ENCODE data around the gene MYMX.
A peak's percentile ranks its signal among the peaks of the same experiment; 100 is the strongest.
"Not testable (repeated sequence)": the region's sequence is repeated elsewhere in the genome, so short reads cannot be mapped to it uniquely, and the experiment has no call there.

MYMX gene

GRCh38 chr6:44216677-44217331 lies at the start of gene MYMX:
TSS of gene MYMX (plus strand) at chr6:44216926. CDS start at chr6:44217472, 546 bp downstream.
- DNase-seq (ENCODE audit: low read depth in 3 of 3, low spot score in 1 of 3): no peak

GRCh38 chr6:44167567-44167966 lies 49.2 kb upstream of the MYMX start:
- no peak for DNase-seq (ENCODE audit: low read depth in 3 of 3, low spot score in 1 of 3)

GRCh38 chr6:44169154-44169553 lies 47.6 kb upstream of the MYMX start:
- no peak for DNase-seq (ENCODE audit: low read depth in 3 of 3, low spot score in 1 of 3)

- no peak for DNase-seq (ENCODE audit: low read depth in 3 of 3, low spot score in 1 of 3)
These were observed 46.7 kb upstream of the MYMX start for GRCh38 chr6:44169886-44170570.

- no peak for DNase-seq (ENCODE audit: low read depth in 3 of 3, low spot score in 1 of 3)
These were observed 44.7 kb upstream of the MYMX start for GRCh38 chr6:44171899-44172546.

- DNase-seq (ENCODE audit: low read depth in 3 of 3, low spot score in 1 of 3): peak; percentile 40 to 68 (median 50)
These were observed 43.8 kb upstream of the MYMX start for GRCh38 chr6:44172731-44173500.

- no peak for DNase-seq (ENCODE audit: low read depth in 3 of 3, low spot score in 1 of 3)
These were observed 40.5 kb upstream of the MYMX start for GRCh38 chr6:44176130-44176761.

- DNase-seq (ENCODE audit: low read depth in 3 of 3, low spot score in 1 of 3): no peak
These were observed 39.8 kb upstream of the MYMX start for GRCh38 chr6:44176762-44177509.

- DNase-seq (ENCODE audit: low read depth in 3 of 3, low spot score in 1 of 3): no peak
These were observed 38.9 kb upstream of the MYMX start for GRCh38 chr6:44177691-44178423.

GRCh38 chr6:44178424-44179071 lies 38.2 kb upstream of the MYMX start:
- no peak for DNase-seq (ENCODE audit: low read depth in 3 of 3, low spot score in 1 of 3)

- DNase-seq (ENCODE audit: low read depth in 3 of 3, low spot score in 1 of 3): no peak
These were observed 37.6 kb upstream of the MYMX start for GRCh38 chr6:44179072-44179536.

GRCh38 chr6:44179648-44180047 lies 37.1 kb upstream of the MYMX start:
- DNase-seq (ENCODE audit: low read depth in 3 of 3, low spot score in 1 of 3): no peak

GRCh38 chr6:44180406-44180805 lies 36.3 kb upstream of the MYMX start:
- no peak for DNase-seq (ENCODE audit: low read depth in 3 of 3, low spot score in 1 of 3)

- DNase-seq (ENCODE audit: low read depth in 3 of 3, low spot score in 1 of 3): no peak
These were observed 35.8 kb upstream of the MYMX start for GRCh38 chr6:44180886-44181285.

GRCh38 chr6:44181784-44182183 lies 34.9 kb upstream of the MYMX start:
- DNase-seq (ENCODE audit: low read depth in 3 of 3, low spot score in 1 of 3): not testable (repeated sequence)

- no peak for DNase-seq (ENCODE audit: low read depth in 3 of 3, low spot score in 1 of 3)
These were observed 33.8 kb upstream of the MYMX start for GRCh38 chr6:44182911-44183390.

- no peak for DNase-seq (ENCODE audit: low read depth in 3 of 3, low spot score in 1 of 3)
These were observed 32.9 kb upstream of the MYMX start for GRCh38 chr6:44183783-44184182.

- DNase-seq (ENCODE audit: low read depth in 3 of 3, low spot score in 1 of 3): not testable (repeated sequence)
These were observed 31.4 kb upstream of the MYMX start for GRCh38 chr6:44185356-44185755.
